SJCRH30 (cell line): Measurements from ENCODE around the gene GLIPR2. TPM values are rescaled to one million over a fixed set of nuclear protein-coding genes. Genes with fewer than 3 reads are reported as not detected.
A peak's percentile ranks its signal among the peaks of the same experiment; 100 is the strongest.
"Not testable (repeated sequence)": the region's sequence is repeated elsewhere in the genome, so short reads cannot be mapped to it uniquely, and the experiment has no call there.

Source experiments
- DNase-seq, 2 experiments: peaks; one replicate each; pipeline ENCODE4 v3.0.0-alpha.2; 2015 to 2020
- H3K27ac ChIP-seq: fragments of 250-450 bp; sonication (Bioruptor Pico); 2 replicates; pipeline ENCODE4 v1.5.1; 2020; ENCODE audit warnings: mild to moderate bottlenecking, moderate library complexity
- H3K27me3 ChIP-seq: fragments of 250-450 bp; sonication (Bioruptor Pico); 2 replicates; pipeline ENCODE4 v1.5.1; 2020; ENCODE audit warnings: mild to moderate bottlenecking, moderate library complexity
- H3K36me3 ChIP-seq: fragments of 250-450 bp; sonication (Bioruptor Pico); 2 replicates; pipeline ENCODE4 v1.5.1; 2020; ENCODE audit warnings: mild to moderate bottlenecking, moderate library complexity
- H3K4me1 ChIP-seq: fragments of 250-450 bp; sonication (Bioruptor Pico); 2 replicates; pipeline ENCODE4 v1.5.1; 2020; ENCODE audit warnings: mild to moderate bottlenecking, moderate library complexity
- H3K4me3 ChIP-seq: fragments of 250-450 bp; sonication (Bioruptor Pico); 2 replicates; pipeline ENCODE4 v1.5.1; 2020; ENCODE audit warnings: mild to moderate bottlenecking, moderate library complexity
- H3K9me3 ChIP-seq: fragments of 250-450 bp; sonication (Bioruptor Pico); replicated peaks from 2 replicates; pipeline ENCODE4 v1.5.1; 2020; ENCODE audit warnings: mild to moderate bottlenecking, moderate library complexity
- total RNA-seq: library from RNA; depleted of rRNA; stranded (reverse); fragments of >200 nt; shearing (Covaris generic); gene quantifications from 2 replicates; pipeline ENCODE4 v1.2.3, GENCODE V29; 2014

GLIPR2 gene
- total RNA-seq, 1 experiment from 2014 or later: 27.1 TPM

GRCh38 chr9:36174731-36175130, 38.2 kb downstream of the GLIPR2 start:
- no peaks in the 10 kb centered on the region for H3K4me1 ChIP-seq

GRCh38 chr9:36175209-36175608, 38.7 kb downstream of the GLIPR2 start:
- DNase-seq, H3K27me3 ChIP-seq, H3K9me3 ChIP-seq, H3K36me3 ChIP-seq, H3K4me1 ChIP-seq, H3K4me3 ChIP-seq, H3K27ac ChIP-seq: not testable (repeated sequence)

More at GRCh38 chr9:36174731-36175130, 38.2 kb downstream of the GLIPR2 start:
- H3K27ac ChIP-seq: no peak overlapping the region
- DNase-seq: peak in 1 of 2 experiments; percentile 46
- H3K27me3 ChIP-seq: no peaks in the 10 kb centered on the region
- H3K9me3 ChIP-seq: no peaks in the 10 kb centered on the region
- no peak overlapping the region for H3K4me3 ChIP-seq
- H3K36me3 ChIP-seq: no peaks in the 10 kb centered on the region

- not testable (repeated sequence) for DNase-seq, H3K27me3 ChIP-seq, H3K4me3 ChIP-seq, H3K27ac ChIP-seq, H3K36me3 ChIP-seq, H3K4me1 ChIP-seq, H3K9me3 ChIP-seq
Measured at GRCh38 chr9:36176496-36176895, 40.0 kb downstream of the GLIPR2 start.

- Histone ChIP-seq H3K4me1 (no peaks in the 10 kb centered on the region), H3K9me3 (no peaks in the 10 kb centered on the region; the same call in 1 of the 2 replicates), H3K4me3 (no peak overlapping the region), H3K27me3 (no peaks in the 10 kb centered on the region), H3K27ac (no peak overlapping the region), H3K36me3 (no peaks in the 10 kb centered on the region)
- no peak for DNase-seq
Measured at GRCh38 chr9:36177571-36177970, 41.0 kb downstream of the GLIPR2 start.

- H3K4me3 ChIP-seq, H3K27ac ChIP-seq, H3K36me3 ChIP-seq, H3K9me3 ChIP-seq, H3K27me3 ChIP-seq, H3K4me1 ChIP-seq, DNase-seq: not testable (repeated sequence)
Measured at GRCh38 chr9:36180243-36180642, 43.7 kb downstream of the GLIPR2 start.

- DNase-seq: peak in 1 of 2 experiments; percentile 16
- H3K9me3 ChIP-seq: no peaks in the 10 kb centered on the region
- no peaks in the 10 kb centered on the region for H3K36me3 ChIP-seq
- peaks cover 12% of the 10 kb centered on the region for H3K4me1 ChIP-seq
- no peaks in the 10 kb centered on the region for H3K27me3 ChIP-seq
- H3K4me3 ChIP-seq: no peak overlapping the region
- no peak overlapping the region for H3K27ac ChIP-seq
Measured at GRCh38 chr9:36187414-36187813, 50.9 kb downstream of the GLIPR2 start.

GRCh38 chr9:36188212-36188611, 51.7 kb downstream of the GLIPR2 start:
- Histone ChIP-seq H3K9me3 (no peaks in the 10 kb centered on the region), H3K27ac (no peak overlapping the region), H3K36me3 (no peaks in the 10 kb centered on the region), H3K4me1 (peaks cover 17% of the 10 kb centered on the region), H3K27me3 (no peaks in the 10 kb centered on the region), H3K4me3 (no peak overlapping the region)
- DNase-seq: no peak

GRCh38 chr9:36189976-36190375, 53.4 kb downstream of the GLIPR2 start:
- H3K4me1 ChIP-seq: peaks cover 23% of the 10 kb centered on the region
- peaks cover 4% of the 10 kb centered on the region; the same call in 1 of the 2 replicates for H3K36me3 ChIP-seq
- H3K4me3 ChIP-seq: peak overlapping the region; percentile 80
- DNase-seq: peak in 1 of 2 experiments; percentile 30
- H3K27me3 ChIP-seq: no peaks in the 10 kb centered on the region
- no peaks in the 10 kb centered on the region for H3K9me3 ChIP-seq
- peak overlapping the region; percentile 64 for H3K27ac ChIP-seq

- Histone ChIP-seq H3K4me3 (peak within 1 kb of the TSS; percentile 80), H3K27me3 (no peaks in the 10 kb centered on the region), H3K9me3 (no peaks in the 10 kb centered on the region), H3K36me3 (peaks cover 6% of the 10 kb centered on the region; the same call in 1 of the 2 replicates), H3K4me1 (peaks cover 23% of the 10 kb centered on the region), H3K27ac (peak within 1 kb of the TSS; percentile 64)
- DNase-seq: peak; percentile 98 to 99
Measured at GRCh38 chr9:36190388-36191289, 54.1 kb downstream of the GLIPR2 start, which contains the start of gene CLTA. Gene CLTA (plus strand): TSS chr9:36190921. CDS start chr9:36191057, 136 bp downstream.

GRCh38 chr9:36191290-36191645, 54.7 kb downstream of the GLIPR2 start:
- Histone ChIP-seq H3K4me3 (peak overlapping the region; percentile 80), H3K9me3 (no peaks in the 10 kb centered on the region), H3K4me1 (peaks cover 23% of the 10 kb centered on the region), H3K27me3 (no peaks in the 10 kb centered on the region), H3K27ac (peak overlapping the region; percentile 64), H3K36me3 (peaks cover 6% of the 10 kb centered on the region; the same call in 1 of the 2 replicates)
- DNase-seq: peak in 1 of 2 experiments; percentile 28

- peaks cover 23% of the 10 kb centered on the region for H3K4me1 ChIP-seq
- H3K4me3 ChIP-seq: peak overlapping the region; percentile 80
- H3K9me3 ChIP-seq: no peaks in the 10 kb centered on the region
- no peaks in the 10 kb centered on the region for H3K27me3 ChIP-seq
- H3K36me3 ChIP-seq: peaks cover 7% of the 10 kb centered on the region
- DNase-seq: no peak
- no peak overlapping the region; the same call in 1 of the 2 replicates for H3K27ac ChIP-seq
Measured at GRCh38 chr9:36191686-36192085, 55.2 kb downstream of the GLIPR2 start.

GRCh38 chr9:36192196-36192595, 55.7 kb downstream of the GLIPR2 start:
- Histone ChIP-seq H3K27me3 (no peaks in the 10 kb centered on the region), H3K4me1 (peaks cover 23% of the 10 kb centered on the region), H3K9me3 (no peaks in the 10 kb centered on the region), H3K4me3 (peak overlapping the region; percentile 80), H3K27ac (no peak overlapping the region), H3K36me3 (peaks cover 12% of the 10 kb centered on the region)
- DNase-seq: peak in 1 of 2 experiments; percentile 17

- Histone ChIP-seq H3K27ac (no peak overlapping the region), H3K9me3 (no peaks in the 10 kb centered on the region), H3K4me3 (no peak overlapping the region), H3K27me3 (no peaks in the 10 kb centered on the region), H3K4me1 (peaks cover 23% of the 10 kb centered on the region), H3K36me3 (peaks cover 19% of the 10 kb centered on the region)
- DNase-seq: no peak
Measured at GRCh38 chr9:36193023-36193422, 56.5 kb downstream of the GLIPR2 start.

GRCh38 chr9:36194326-36195000, 57.9 kb downstream of the GLIPR2 start:
- no peaks in the 10 kb centered on the region for H3K9me3 ChIP-seq
- H3K4me1 ChIP-seq: peaks cover 23% of the 10 kb centered on the region
- peaks cover 25% of the 10 kb centered on the region for H3K36me3 ChIP-seq
- no peak overlapping the region for H3K4me3 ChIP-seq
- H3K27me3 ChIP-seq: no peaks in the 10 kb centered on the region
- no peak for DNase-seq
- H3K27ac ChIP-seq: no peak overlapping the region

- Histone ChIP-seq H3K9me3 (no peaks in the 10 kb centered on the region), H3K4me3 (no peak overlapping the region), H3K27me3 (no peaks in the 10 kb centered on the region), H3K27ac (no peak overlapping the region), H3K36me3 (peaks cover 83% of the 10 kb centered on the region), H3K4me1 (no peaks in the 10 kb centered on the region)
- no peak for DNase-seq
Measured at GRCh38 chr9:36204906-36205547, 68.5 kb downstream of the GLIPR2 start.
